MM.1S (cell line): ENCODE results near the gene CDHR1.

Experiments
- DNase-seq: peaks from one replicate; pipeline ENCODE4 v3.0.0-alpha.2; 2015
- H2AFZ ChIP-seq: fragments of 300-600 bp; sonication (generic); 2 replicates; pipeline ENCODE4 v1.6.0; 2016; ENCODE audit warnings: antibody characterized with exemption, low read length
- H3F3A ChIP-seq: fragments of 300-600 bp; sonication (generic); 2 replicates; pipeline ENCODE4 v1.6.1; 2016; ENCODE audit warnings: mild to moderate bottlenecking, antibody characterized with exemption, low read length, moderate library complexity, mixed read lengths; ENCODE audit not compliant: insufficient read depth
- H3K27ac ChIP-seq: fragments of 300-600 bp; sonication (generic); 2 replicates; pipeline ENCODE4 v1.5.1; 2016; ENCODE audit warnings: mild to moderate bottlenecking, low read length
- H3K27me3 ChIP-seq: fragments of 300-600 bp; sonication (generic); replicated peaks from 2 replicates; pipeline ENCODE4 v1.6.0; 2016; ENCODE audit warnings: low read length; ENCODE audit not compliant: insufficient read depth
- H3K36me3 ChIP-seq: fragments of 300-600 bp; sonication (generic); replicated peaks from 2 replicates; pipeline ENCODE4 v1.6.1; 2016; ENCODE audit warnings: mild to moderate bottlenecking, low read length, mixed read lengths; ENCODE audit not compliant: insufficient read depth
- H3K4me1 ChIP-seq: fragments of 300-600 bp; sonication (generic); 2 replicates; pipeline ENCODE4 v1.6.1; 2016; ENCODE audit warnings: low read length, mixed read lengths
- H3K4me2 ChIP-seq: fragments of 300-600 bp; sonication (generic); 2 replicates; pipeline ENCODE4 v1.6.0; 2016; ENCODE audit warnings: low read depth, low read length
- H3K4me3 ChIP-seq: fragments of 300-600 bp; sonication (generic); 2 replicates; pipeline ENCODE4 v1.5.1; 2016; ENCODE audit warnings: low read length, mixed read lengths
- H3K79me2 ChIP-seq: fragments of 300-600 bp; sonication (generic); 2 replicates; pipeline ENCODE4 v1.6.1; 2016; ENCODE audit warnings: mixed run types, low read length, mixed read lengths
- H3K9ac ChIP-seq: fragments of 300-600 bp; sonication (generic); 2 replicates; pipeline ENCODE4 v1.6.1; 2016; ENCODE audit warnings: low read length, mixed read lengths
- H3K9me2 ChIP-seq: fragments of 300-600 bp; sonication (generic); replicated peaks from 2 replicates; pipeline ENCODE4 v1.6.1; 2016; ENCODE audit warnings: mild to moderate bottlenecking, low read length, mixed read lengths; ENCODE audit not compliant: insufficient read depth
- H3K9me3 ChIP-seq: fragments of 300-600 bp; sonication (generic); replicated peaks from 2 replicates; pipeline ENCODE4 v1.6.1; 2016; ENCODE audit warnings: mild to moderate bottlenecking, low read length, mixed read lengths; ENCODE audit not compliant: insufficient read depth
- H4K20me1 ChIP-seq: fragments of 300-600 bp; sonication (generic); 2 replicates; pipeline ENCODE4 v1.6.1; 2016; ENCODE audit warnings: mild to moderate bottlenecking, low read length, moderate library complexity, mixed read lengths; ENCODE audit not compliant: insufficient read depth
- CTCF ChIP-seq: fragments of 300-600 bp; sonication (generic); IDR thresholded peaks from 2 replicates; pipeline ENCODE4 v1.5.1; 2016; ENCODE audit warnings: antibody characterized with exemption, low read length, mixed read lengths
- EZH2 ChIP-seq: fragments of 300-600 bp; sonication (generic); optimal IDR thresholded peaks from 2 replicates; pipeline ENCODE3; 2017; ENCODE audit warnings: low read depth, mild to moderate bottlenecking, antibody characterized with exemption, low read length, mixed read lengths
- EZH2phosphoT487 ChIP-seq: fragments of 300-600 bp; sonication (generic); IDR thresholded peaks from 2 replicates; pipeline ENCODE4 v1.6.1; 2018; ENCODE audit warnings: antibody characterized with exemption, low read length

Gene CDHR1

GRCh38 chr10:84247496-84247895 lies 53.2 kb downstream of the CDHR1 start:
- no peak overlapping the region for H3K4me3 ChIP-seq
- H3F3A ChIP-seq: no peaks in the 10 kb centered on the region
- no peaks in the 10 kb centered on the region for H3K36me3 ChIP-seq
- no peaks in the 10 kb centered on the region for H3K79me2 ChIP-seq
- H4K20me1 ChIP-seq: no peaks in the 10 kb centered on the region
- no peak overlapping the region for H3K9ac ChIP-seq
- H3K4me1 ChIP-seq: no peaks in the 10 kb centered on the region
- no peak for DNase-seq
- no peak overlapping the region for H3K4me2 ChIP-seq
- no peaks in the 10 kb centered on the region for H3K9me2 ChIP-seq
- no peaks in the 10 kb centered on the region for H3K9me3 ChIP-seq
- TF ChIP-seq CTCF (no peak), EZH2phosphoT487 (no peak)
- H2AFZ ChIP-seq: no peak overlapping the region
- no peaks in the 10 kb centered on the region for H3K27me3 ChIP-seq
- no peak overlapping the region for H3K27ac ChIP-seq

- Histone ChIP-seq H3K27me3 (no peaks in the 10 kb centered on the region), H3K9me2 (no peaks in the 10 kb centered on the region), H3K79me2 (no peaks in the 10 kb centered on the region), H3K9ac (no peak overlapping the region), H4K20me1 (no peaks in the 10 kb centered on the region), H3K9me3 (no peaks in the 10 kb centered on the region), H3K4me2 (no peak overlapping the region), H2AFZ (no peak overlapping the region), H3K4me1 (no peaks in the 10 kb centered on the region), H3K27ac (no peak overlapping the region), H3K36me3 (no peaks in the 10 kb centered on the region), H3F3A (no peaks in the 10 kb centered on the region), H3K4me3 (no peak overlapping the region)
- DNase-seq: no peak
- TF ChIP-seq CTCF (no peak), EZH2phosphoT487 (no peak), EZH2 (no peak)
These were observed 54.5 kb downstream of the CDHR1 start for GRCh38 chr10:84248794-84249193.

- no peak overlapping the region for H3K4me3 ChIP-seq
- TF ChIP-seq EZH2phosphoT487 (no peak), CTCF (no peak), EZH2 (no peak)
- no peak overlapping the region for H3K27ac ChIP-seq
- H3K9me2 ChIP-seq: no peaks in the 10 kb centered on the region
- no peaks in the 10 kb centered on the region for H4K20me1 ChIP-seq
- H3K36me3 ChIP-seq: no peaks in the 10 kb centered on the region
- H3K4me1 ChIP-seq: no peaks in the 10 kb centered on the region
- no peak overlapping the region for H2AFZ ChIP-seq
- H3K9ac ChIP-seq: no peak overlapping the region
- H3K4me2 ChIP-seq: no peak overlapping the region
- DNase-seq: no peak
- H3F3A ChIP-seq: no peaks in the 10 kb centered on the region
- H3K79me2 ChIP-seq: no peaks in the 10 kb centered on the region
- H3K27me3 ChIP-seq: no peaks in the 10 kb centered on the region
- H3K9me3 ChIP-seq: no peaks in the 10 kb centered on the region
These were observed 60.5 kb downstream of the CDHR1 start for GRCh38 chr10:84254552-84255478.
